K562 (cell line): ENCODE results near the gene TENM3. TPM values are rescaled to one million over a fixed set of nuclear protein-coding genes. Genes with fewer than 3 reads are reported as not detected.

Experiments
- ATAC-seq: fragments of 200-7000 bp; cut with Tn5 transposase; 3 replicates; pipeline ENCODE4 v1.9.1; 2020; ENCODE audit warnings: moderate library complexity
- BruUV-seq: library from RNA; stranded (reverse); fragments of 400-500 nt; replicated peaks from 2 replicates; lab custom pipeline; 2021; lab: Mats Ljungman, UMichigan
- CTCF ChIA-PET: fragments of 300-600 bp; formaldehyde crosslinking; extraction: SDS; loops from one replicate; lab custom pipeline; 2021; ENCODE audit warnings: low intra/inter-chr PET ratio; lab: Yijun Ruan, JAX
- POLR2A ChIA-PET: fragments of 300-600, 350-650 bp; sonication (Branson Sonifier 250); formaldehyde crosslinking; extraction: SDS; loops from one replicate; lab custom pipeline; 2021; ENCODE audit warnings: antibody characterized with exemption, inconsistent platforms; lab: Yijun Ruan, JAX
- DNase-seq, 4 experiments: peaks; one replicate each; pipeline versions ENCODE4 v3.0.0 to v3.0.0-alpha.2; 2011 to 2018; ENCODE audit warnings: low spot score in 3 of 4, mixed read lengths in 3 of 4; ENCODE audit errors: extremely low read depth in 1 of 4
- FAIRE-seq: peaks from 2 replicates; lab custom pipeline; 2011; peaks lifted over from hg19 to GRCh38; lab: Jason Lieb, UNC
- H2AFZ ChIP-seq: 2 replicates; pipeline ENCODE4 v1.6.0; 2011; ENCODE audit warnings: low read depth, low read length, control low read depth, inconsistent platforms
- H3K27ac ChIP-seq: fragments of 200-600 bp; 3 replicates; pipeline ENCODE4 v1.8.0; 2011; ENCODE audit warnings: low read depth, mild to moderate bottlenecking, control low read depth, inconsistent platforms, low read length, moderate library complexity, mixed read lengths; ENCODE audit errors: extremely low read depth
- H3K27me3 ChIP-seq, 2 experiments: fragments of 300-600 bp in 1 of 2; 2 replicates in 1 of 2; 3 replicates in 1 of 2; pipeline versions ENCODE4 v1.6.0 to v1.8.0; 2011; ENCODE audit warnings: inconsistent platforms in 2 of 2, low read length in 2 of 2, mild to moderate bottlenecking in 1 of 2, mixed read lengths in 1 of 2, moderate library complexity in 1 of 2; ENCODE audit not compliant: control insufficient read depth in 2 of 2, insufficient read depth in 2 of 2
- H3K36me3 ChIP-seq: fragments of 300-600 bp; 3 replicates; pipeline ENCODE4 v1.8.0; 2011; ENCODE audit warnings: mild to moderate bottlenecking, low read length, inconsistent platforms; ENCODE audit not compliant: control insufficient read depth, insufficient read depth
- H3K4me1 ChIP-seq, 2 experiments: fragments of 200-600 bp in 1 of 2; replicated peaks in 1 of 2; 2 replicates in 1 of 2; 3 replicates in 1 of 2; pipeline versions ENCODE4 v1.5.1 to v1.8.0; 2011; ENCODE audit warnings: inconsistent platforms in 2 of 2, low read length in 2 of 2, mild to moderate bottlenecking in 1 of 2, mixed read lengths in 1 of 2, moderate library complexity in 1 of 2; ENCODE audit not compliant: control insufficient read depth in 2 of 2, insufficient read depth in 2 of 2
- H3K4me2 ChIP-seq: 2 replicates; pipeline ENCODE4 v1.6.1; 2011; ENCODE audit warnings: low read length, control low read depth, inconsistent platforms, mixed read lengths; ENCODE audit not compliant: insufficient read depth
- H3K4me3 ChIP-seq: fragments of 200-600 bp; sonication (generic), shearing (Covaris generic); 2 replicates; pipeline ENCODE4 v1.5.1; 2016; ENCODE audit warnings: control low read depth, inconsistent platforms
- H3K79me2 ChIP-seq: fragments of 200-600 bp; 3 replicates; pipeline ENCODE4 v1.8.0; 2011; ENCODE audit warnings: low read length, inconsistent platforms; ENCODE audit not compliant: control insufficient read depth, insufficient read depth
- H3K9ac ChIP-seq, 2 experiments: 2 replicates each; pipeline versions ENCODE4 v1.6.0 to v1.6.1; 2011; ENCODE audit warnings: low read depth in 2 of 2, low read length in 2 of 2, control low read depth in 1 of 2, inconsistent platforms in 1 of 2, mild to moderate bottlenecking in 1 of 2, mixed read lengths in 1 of 2; ENCODE audit not compliant: insufficient read depth in 1 of 2
- H3K9me1 ChIP-seq: one replicate; pipeline ENCODE4 v1.6.0; 2011; ENCODE audit warnings: inconsistent platforms, mild to moderate bottlenecking, low read length, moderate library complexity; ENCODE audit not compliant: control insufficient read depth, insufficient read depth
- H3K9me3 ChIP-seq: replicated peaks from 2 replicates; pipeline ENCODE4 v1.5.1; 2011; ENCODE audit warnings: low read depth, low read length, inconsistent platforms; ENCODE audit not compliant: control insufficient read depth, insufficient read depth
- H4K20me1 ChIP-seq: replicated peaks from 2 replicates; pipeline ENCODE4 v1.6.1; 2011; ENCODE audit warnings: low read length, inconsistent platforms, mixed read lengths; ENCODE audit not compliant: control insufficient read depth, insufficient read depth
- ARHGAP35 ChIP-seq: fragments of 450-650 bp; IDR thresholded peaks from 2 replicates; pipeline ENCODE4 v1.6.1; 2018; ENCODE audit not compliant: partially characterized antibody
- BACH1 ChIP-seq: fragments of 200-800 bp; sonication (Bioruptor generic); IDR thresholded peaks from 2 replicates; pipeline ENCODE4 v1.6.1; 2016; ENCODE audit warnings: missing genetic modification characterization, missing compliant biosample characterization
- ETV5 ChIP-seq: sonication (generic); formaldehyde crosslinking; IDR thresholded peaks from 2 replicates; pipeline ENCODE4 v1.4.0; 2020; ENCODE audit warnings: low read depth, mild to moderate bottlenecking, missing genetic modification reagents
- EWSR1 ChIP-seq: fragments of 450-650 bp; IDR thresholded peaks from 2 replicates; pipeline ENCODE4 v1.6.1; 2018; ENCODE audit warnings: borderline replicate concordance, mild to moderate bottlenecking, low read depth, moderate library complexity; ENCODE audit not compliant: partially characterized antibody
- JUN ChIP-seq, 2 experiments: sonication (generic) in 1 of 2; formaldehyde crosslinking in 1 of 2; IDR thresholded peaks; 2 replicates each; pipeline versions ENCODE4 v1.6.1 to v1.8.0; 2012 to 2022; ENCODE audit warnings: borderline replicate concordance in 2 of 2, mild to moderate bottlenecking in 2 of 2, improper control_type of control experiment in 1 of 2, low read depth in 1 of 2, low read length in 1 of 2, missing genetic modification reagents in 1 of 2
- KAT2B ChIP-seq: IDR thresholded peaks from one replicate; pipeline ENCODE4 v1.6.1; 2012; ENCODE audit warnings: low read depth, mild to moderate bottlenecking, control low read depth, inconsistent platforms, low read length, moderate library complexity
- MED1 ChIP-seq: sonication (generic); formaldehyde crosslinking; IDR thresholded peaks from 2 replicates; pipeline ENCODE4 v1.8.1; 2023; ENCODE audit warnings: missing genetic modification reagents, borderline replicate concordance
- MEF2D ChIP-seq: conservative IDR thresholded peaks from 2 replicates; pipeline ENCODE4 v1.6.1; 2016; ENCODE audit warnings: low read depth, missing genetic modification characterization, missing compliant biosample characterization
- PHF20 ChIP-seq: fragments of 450-650 bp; IDR thresholded peaks from 2 replicates; pipeline ENCODE4 v1.6.1; 2018; ENCODE audit not compliant: partially characterized antibody
- RBM34 ChIP-seq: fragments of 200-400 bp; formaldehyde crosslinking; IDR thresholded peaks from 2 replicates; pipeline ENCODE4 v1.6.1; 2018; ENCODE audit warnings: low read length, borderline replicate concordance; ENCODE audit not compliant: insufficient read depth
- SRSF1 ChIP-seq: fragments of 200-400 bp; formaldehyde crosslinking; IDR thresholded peaks from 2 replicates; pipeline ENCODE4 v1.6.1; 2017; ENCODE audit warnings: mild to moderate bottlenecking, low read depth, low read length, moderate library complexity
- TBL1XR1 ChIP-seq, 2 experiments: IDR thresholded peaks; 2 replicates each; pipeline ENCODE4 v1.6.1; 2012; ENCODE audit warnings: improper control_type of control experiment in 2 of 2, low read length in 2 of 2, mild to moderate bottlenecking in 1 of 2
- ZNF212 ChIP-seq: fragments of 450-650 bp; formaldehyde crosslinking; IDR thresholded peaks from 2 replicates; pipeline ENCODE4 v1.4.0; 2020; ENCODE audit warnings: mild to moderate bottlenecking
- ZNF639 ChIP-seq, 2 experiments: fragments of 200-800 bp in 1 of 2; sonication (Bioruptor generic) in 1 of 2; sonication (generic) in 1 of 2; formaldehyde crosslinking in 1 of 2; IDR thresholded peaks in 1 of 2; conservative IDR thresholded peaks in 1 of 2; 2 replicates each; pipeline versions ENCODE4 v1.5.0 to v1.6.1; 2016 to 2020; ENCODE audit warnings: missing compliant biosample characterization in 1 of 2, missing genetic modification characterization in 1 of 2, missing genetic modification reagents in 1 of 2
- WGBS: fragments of 100-300 bp; shearing (Covaris generic); methylation state at CpG from one replicate; pipeline ENCODE4 v1.1.6; 2016; ENCODE audit warnings: low coverage, mixed read lengths; ENCODE audit not compliant: insufficient coverage; ENCODE audit errors: missing lambda C conversion rate; 5-methylcytosine and 5-hydroxymethylcytosine counted together
- in situ Hi-C: fragments of 300-500 bp; cut with MboI; formaldehyde crosslinking; loops from 4 replicates; pipeline ENCODE4 v1.15.0; 2018; ENCODE audit warnings: inconsistent platforms, mixed read lengths
- intact Hi-C: fragments of 100-400 bp; cut with micrococcal nuclease; formaldehyde crosslinking; loops from 2 replicates; pipeline ENCODE4 v1.14.2; 2022
- polyA plus RNA-seq, 8 experiments: library from polyadenylated mRNA; depleted of rRNA in 4 of 8; stranded (reverse) in 5 of 8; unstranded in 3 of 8; fragments of >200 nt; fragmentation: Nextera tagmentation in 2 of 8; fragmentation: Illumina TruSeq in 1 of 8; extraction: Ambion mirVana in 2 of 8; extraction: Trizol in 1 of 8; gene quantifications; 2 replicates each; pipeline versions ENCODE4 v1.2.1 to v1.2.3, GENCODE V29; 2011 to 2014; ENCODE audit warnings: inconsistent platforms in 1 of 8, missing spikeins in 1 of 8
- total RNA-seq, 7 experiments: library from RNA; depleted of rRNA in 6 of 7; stranded (reverse); fragments of >200 nt in 6 of 7; fragmentation: Illumina TruSeq in 2 of 7; extraction: Trizol in 2 of 7; gene quantifications; 2 replicates each; pipeline versions ENCODE4 v1.2.1 to v1.2.3, GENCODE V29; 2011 to 2021; ENCODE audit warnings: low replicate concordance in 1 of 7
- TF ChIP-seq, protein P1 (sequence below): fragments of 250-450 bp; sonication (Bioruptor Pico); IDR thresholded peaks from 2 replicates; pipeline ENCODE4 v1.5.0; 2022; ENCODE audit warnings: mild to moderate bottlenecking

TENM3 gene
- total and polyA plus RNA-seq, 9 of the 15 experiments (the other 6 are each of a cell fraction or from before 2014, with no cell fraction given) = 0.01 to 0.02 TPM; not detected in 7

DNA sequence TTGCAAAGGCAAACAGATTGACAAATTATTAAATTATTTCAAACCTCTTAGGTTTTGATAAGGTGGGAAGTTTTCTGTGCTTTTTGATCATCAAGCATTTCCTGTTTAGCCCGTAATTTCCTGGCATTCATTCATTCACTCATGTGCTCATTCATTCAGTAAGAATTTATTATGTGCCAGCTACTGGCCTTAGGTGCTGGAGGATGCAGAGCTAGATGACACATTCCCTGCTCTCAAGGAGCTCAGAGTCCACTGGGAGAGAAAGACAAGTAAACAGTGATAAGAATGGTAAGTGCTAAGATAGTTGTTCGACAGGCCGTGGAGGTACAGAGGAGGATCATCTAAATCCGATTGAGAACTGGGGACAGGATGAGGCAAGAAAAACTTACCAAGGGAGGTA lies 520.9 kb downstream of the TENM3 start:
- Histone ChIP-seq H4K20me1 (no peaks in the 10 kb centered on the region), H3K4me1 (no peaks in the 10 kb centered on the region), H3K9ac (no peak overlapping the region), H3K27ac (no peak overlapping the region), H3K36me3 (no peaks in the 10 kb centered on the region), H3K79me2 (no peaks in the 10 kb centered on the region), H3K4me2 (no peak overlapping the region), H3K9me1 (no peaks in the 10 kb centered on the region), H2AFZ (no peak overlapping the region), H3K27me3 (peaks cover 3 to 23% of the 10 kb centered on the region in 2 experiments; a peak in 3 of 5 replicates), H3K9me3 (no peaks in the 10 kb centered on the region), H3K4me3 (no peak overlapping the region)
- WGBS = 0% methylated on average over 4 of the region's 4 CpGs
- ChIA-PET POLR2A (no interaction called here), CTCF (no interaction called here)
- intact Hi-C loops (no loop called here), in situ Hi-C loops (no loop called here)
- no TSS peak for BruUV-seq
- ATAC-seq = no peak
- no peak for FAIRE-seq
- DNase-seq = no peak
- TF ChIP-seq KAT2B (no peak), SRSF1 (no peak), EWSR1 (no peak), RBM34 (no peak), ZNF639 (CRISPR knock-in tag; conservative IDR thresholded peaks at IDR 0.05 in 1 of 2, IDR thresholded peaks at IDR 0.05 in 1 of 2) (no peak), JUN (IDR thresholded peaks at IDR 0.05; ENCODE audit: borderline replicate concordance, low read depth, low read length) (no peak), JUN (CRISPR knock-in tag; IDR thresholded peaks at IDR 0.05; ENCODE audit: borderline replicate concordance) (no peak), ZNF212 (no peak), TBL1XR1 (IDR thresholded peaks at IDR 0.05; ENCODE audit: low read length in 2 of 2) (no peak), PHF20 (no peak), BACH1 (tag) (no peak), MEF2D (no peak), ARHGAP35 (no peak), MED1 (CRISPR knock-in tag) (no peak), ETV5 (CRISPR knock-in tag) (no peak)
- TF ChIP-seq, protein P1, sequence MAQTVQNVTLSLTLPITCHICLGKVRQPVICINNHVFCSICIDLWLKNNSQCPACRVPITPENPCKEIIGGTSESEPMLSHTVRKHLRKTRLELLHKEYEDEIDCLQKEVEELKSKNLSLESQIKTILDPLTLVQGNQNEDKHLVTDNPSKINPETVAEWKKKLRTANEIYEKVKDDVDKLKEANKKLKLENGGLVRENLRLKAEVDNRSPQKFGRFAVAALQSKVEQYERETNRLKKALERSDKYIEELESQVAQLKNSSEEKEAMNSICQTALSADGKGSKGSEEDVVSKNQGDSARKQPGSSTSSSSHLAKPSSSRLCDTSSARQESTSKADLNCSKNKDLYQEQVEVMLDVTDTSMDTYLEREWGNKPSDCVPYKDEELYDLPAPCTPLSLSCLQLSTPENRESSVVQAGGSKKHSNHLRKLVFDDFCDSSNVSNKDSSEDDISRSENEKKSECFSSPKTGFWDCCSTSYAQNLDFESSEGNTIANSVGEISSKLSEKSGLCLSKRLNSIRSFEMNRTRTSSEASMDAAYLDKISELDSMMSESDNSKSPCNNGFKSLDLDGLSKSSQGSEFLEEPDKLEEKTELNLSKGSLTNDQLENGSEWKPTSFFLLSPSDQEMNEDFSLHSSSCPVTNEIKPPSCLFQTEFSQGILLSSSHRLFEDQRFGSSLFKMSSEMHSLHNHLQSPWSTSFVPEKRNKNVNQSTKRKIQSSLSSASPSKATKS (CRISPR knock-in tag) = no peak
